HFFc6 (cell line): ENCODE data around the gene GTF3A. TPM values are rescaled to one million over a fixed set of nuclear protein-coding genes. Genes with fewer than 3 reads are reported as not detected.

Source experiments
- DNase-seq: peaks from one replicate; pipeline ENCODE4 v3.0.0-alpha.2; 2018
- H3K27ac Mint-ChIP-seq: 2 replicates; pipeline ENCODE4 v1.8.0; 2020; ENCODE audit warnings: mild to moderate bottlenecking, mixed read lengths
- H3K27me3 Mint-ChIP-seq: 2 replicates; pipeline ENCODE4 v1.8.0; 2021; ENCODE audit warnings: mild to moderate bottlenecking, moderate library complexity, mixed read lengths; ENCODE audit not compliant: insufficient read depth
- H3K36me3 Mint-ChIP-seq: 2 replicates; pipeline ENCODE4 v1.8.0; 2021; ENCODE audit warnings: low read depth, mixed read lengths
- H3K4me1 Mint-ChIP-seq: 2 replicates; pipeline ENCODE4 v1.8.0; 2020; ENCODE audit warnings: low read depth, mixed read lengths
- H3K4me3 Mint-ChIP-seq: 2 replicates; pipeline ENCODE4 v1.8.0; 2020; ENCODE audit warnings: mild to moderate bottlenecking, moderate library complexity, mixed read lengths
- H3K9me3 Mint-ChIP-seq: 2 replicates; pipeline ENCODE4 v1.8.0; 2020; ENCODE audit warnings: mild to moderate bottlenecking, mixed read lengths
- CTCF ChIP-seq: fragments of 200-600 bp; sonication (generic); IDR thresholded peaks from 2 replicates; pipeline ENCODE4 v1.5.0; 2021; ENCODE audit warnings: antibody characterized with exemption, mild to moderate bottlenecking
- total RNA-seq, 6 experiments: library from RNA; stranded (reverse); fragmentation: NEBNext Ultra II Directional; extraction: Animal tissue kit (Norgen Biotek cat#: 25700); gene quantifications; 2 replicates in 1 of 6; 3 replicates in 5 of 6; pipeline ENCODE4 v1.2.3, GENCODE V29; 2021

The GTF3A gene
- total RNA-seq, 6 experiments from 2014 or later = 70.8 to 81.2 (median 75.0) TPM

GRCh38 chr13:27449081-27449603 lies 24.7 kb downstream of the GTF3A start:
- H3K4me3 Mint-ChIP-seq = peak overlapping the region; percentile 94
- H3K36me3 Mint-ChIP-seq = peaks cover 7% of the 10 kb centered on the region
- TF ChIP-seq CTCF = no peak
- H3K27me3 Mint-ChIP-seq = no peaks in the 10 kb centered on the region; the same call in 1 of the 2 replicates
- H3K4me1 Mint-ChIP-seq = peaks cover 28% of the 10 kb centered on the region
- DNase-seq = no peak
- H3K27ac Mint-ChIP-seq = peak overlapping the region; percentile 77
- H3K9me3 Mint-ChIP-seq = no peaks in the 10 kb centered on the region

- Mint-ChIP-seq H3K4me1 (peaks cover 38% of the 10 kb centered on the region), H3K4me3 (peak within 1 kb of the TSS; percentile 94), H3K27ac (peak within 1 kb of the TSS; percentile 77), H3K36me3 (peaks cover 7% of the 10 kb centered on the region), H3K9me3 (no peaks in the 10 kb centered on the region), H3K27me3 (no peaks in the 10 kb centered on the region; the same call in none of the 2 replicates)
- TF ChIP-seq CTCF = peak; percentile 34; the same call in 1 of the 2 replicates
- DNase-seq = peak; percentile 78
These were observed 25.8 kb downstream of the GTF3A start, which contains the start of gene MTIF3 for GRCh38 chr13:27449936-27450828. MTIF3 (minus strand) TSS chr13:27450564; CDS start chr13:27440448, 10,116 bp downstream.

GRCh38 chr13:27450921-27451471 lies 26.6 kb downstream of the GTF3A start:
- Mint-ChIP-seq H3K27me3 (no peaks in the 10 kb centered on the region; the same call in none of the 2 replicates), H3K4me1 (peaks cover 46% of the 10 kb centered on the region), H3K9me3 (no peaks in the 10 kb centered on the region), H3K36me3 (peaks cover 7% of the 10 kb centered on the region), H3K4me3 (peak overlapping the region; percentile 94), H3K27ac (peak overlapping the region; percentile 77)
- no peak; the same call in 1 of the 2 replicates for TF ChIP-seq CTCF
- DNase-seq = peak; percentile 49

GRCh38 chr13:27455331-27455855 lies 31.0 kb downstream of the GTF3A start:
- Mint-ChIP-seq H3K27me3 (peaks cover 4% of the 10 kb centered on the region), H3K4me3 (peak overlapping the region; percentile 84), H3K4me1 (peaks cover 36% of the 10 kb centered on the region), H3K27ac (peak overlapping the region; percentile 19; the same call in 1 of the 2 replicates), H3K36me3 (no peaks in the 10 kb centered on the region), H3K9me3 (no peaks in the 10 kb centered on the region)
- TF ChIP-seq CTCF = no peak
- no peak for DNase-seq

- Mint-ChIP-seq H3K27me3 (peaks cover 19% of the 10 kb centered on the region), H3K36me3 (no peaks in the 10 kb centered on the region), H3K4me1 (peaks cover 11% of the 10 kb centered on the region), H3K27ac (no peak overlapping the region), H3K4me3 (no peak overlapping the region), H3K9me3 (no peaks in the 10 kb centered on the region)
- no peak for TF ChIP-seq CTCF
- DNase-seq = no peak
These were observed 37.6 kb downstream of the GTF3A start for GRCh38 chr13:27461940-27462584.
